ENCODE measurements around the gene AR.

- TF ChIP-seq CTCF (IDR thresholded peaks at IDR 0.05) (no peak), POLR2A (IDR thresholded peaks at IDR 0.05) (no peak)
Measured at GRCh38 chrX:67536564-67536963, 7.3 kb upstream of the AR start.
